HG02973 (cell line): ENCODE data around the gene RIMS3.
"Not testable (repeated sequence)": the region's sequence is repeated elsewhere in the genome, so short reads cannot be mapped to it uniquely, and the experiment has no call there.

Experiments
- ATAC-seq: cut with Tn5 transposase; IDR thresholded peaks from one replicate; pipeline ENCODE4 v1.9.1; 2021; ENCODE audit warnings: moderate library complexity; ENCODE audit not compliant: unreplicated experiment

RIMS3 gene

GRCh38 chr1:40665335-40666171 is at the start of gene RIMS3:
RIMS3 (minus strand) TSS chr1:40665682; CDS start chr1:40641925, 23,757 bp downstream.
- ATAC-seq: peak; percentile 73

DNA sequence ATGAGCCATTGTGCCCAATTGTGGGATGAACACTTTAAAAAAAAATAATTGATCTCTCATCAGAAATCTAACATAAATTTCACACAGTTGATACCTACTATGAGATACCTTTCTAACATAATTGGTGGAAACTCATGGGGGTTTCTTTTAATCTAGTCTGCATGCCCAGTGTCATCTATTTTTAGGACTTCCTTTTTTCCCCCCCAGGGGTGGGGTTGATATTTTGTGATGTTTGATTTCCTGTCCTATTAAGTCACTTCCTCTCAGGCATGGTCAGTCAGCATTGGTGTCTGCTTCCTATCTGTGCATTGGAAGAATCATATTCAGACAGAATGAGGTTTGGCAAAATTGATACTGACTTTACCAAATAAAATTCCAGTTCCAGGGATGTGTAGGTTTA is 47.5 kb upstream of the RIMS3 start:
- ATAC-seq: no peak

GRCh38 chr1:40712405-40712944 is 47.0 kb upstream of the RIMS3 start:
- no peak for ATAC-seq

GRCh38 chr1:40711465-40712404 is 46.3 kb upstream of the RIMS3 start:
- no peak for ATAC-seq

- ATAC-seq: no peak
Measured at GRCh38 chr1:40710581-40711315, 45.3 kb upstream of the RIMS3 start.

- no peak for ATAC-seq
Measured at GRCh38 chr1:40709802-40710278, 44.4 kb upstream of the RIMS3 start.

GRCh38 chr1:40709100-40709801 is 43.8 kb upstream of the RIMS3 start:
- peak; percentile 77 for ATAC-seq

- ATAC-seq: peak; percentile 64
Measured at GRCh38 chr1:40708750-40709099, 43.2 kb upstream of the RIMS3 start.

- ATAC-seq: no peak
Measured at GRCh38 chr1:40706626-40707025, 41.1 kb upstream of the RIMS3 start.

GRCh38 chr1:40704817-40705733 is 39.6 kb upstream of the RIMS3 start:
- no peak for ATAC-seq

DNA sequence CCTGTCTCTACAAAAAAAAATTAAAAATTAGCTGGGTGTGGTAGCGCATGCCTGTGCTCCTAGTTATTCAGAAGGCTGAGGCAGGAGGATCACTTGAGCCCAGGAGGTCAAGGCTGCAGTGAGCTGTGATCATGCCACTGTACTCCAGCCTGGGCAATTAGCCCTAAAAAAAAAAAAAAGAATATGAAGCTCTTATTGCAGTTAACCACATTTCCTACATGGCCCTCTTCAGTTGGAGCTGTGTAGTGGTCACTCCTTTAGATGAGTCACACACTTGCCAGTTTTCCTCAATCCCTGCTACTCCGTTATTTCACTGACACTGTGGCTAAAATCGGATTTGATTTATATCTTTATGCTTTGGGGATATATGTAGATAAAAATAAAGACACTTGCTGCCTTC is 37.8 kb upstream of the RIMS3 start:
- ATAC-seq: no peak

- ATAC-seq: not testable (repeated sequence)
Measured at GRCh38 chr1:40702810-40703209, 37.3 kb upstream of the RIMS3 start.

DNA sequence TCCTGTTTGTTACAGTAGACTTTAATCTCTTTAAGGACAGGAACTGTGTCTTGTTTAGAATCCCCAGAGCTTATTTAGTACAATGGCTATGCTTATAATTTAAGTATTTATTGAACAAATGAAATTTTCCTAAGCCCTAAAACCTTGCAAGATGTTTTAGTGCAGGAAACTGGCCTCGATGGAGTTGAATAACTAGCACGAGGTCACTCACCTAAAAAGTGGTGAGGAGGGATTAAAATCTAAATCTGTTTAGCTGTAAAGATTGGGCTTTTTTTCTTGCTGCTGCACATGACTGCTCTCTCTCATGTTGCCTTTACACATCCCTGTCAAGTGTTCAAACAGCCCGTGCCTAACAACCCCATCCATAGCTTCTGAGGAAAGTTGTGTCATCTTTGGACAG is 36.2 kb upstream of the RIMS3 start:
- ATAC-seq: no peak

DNA sequence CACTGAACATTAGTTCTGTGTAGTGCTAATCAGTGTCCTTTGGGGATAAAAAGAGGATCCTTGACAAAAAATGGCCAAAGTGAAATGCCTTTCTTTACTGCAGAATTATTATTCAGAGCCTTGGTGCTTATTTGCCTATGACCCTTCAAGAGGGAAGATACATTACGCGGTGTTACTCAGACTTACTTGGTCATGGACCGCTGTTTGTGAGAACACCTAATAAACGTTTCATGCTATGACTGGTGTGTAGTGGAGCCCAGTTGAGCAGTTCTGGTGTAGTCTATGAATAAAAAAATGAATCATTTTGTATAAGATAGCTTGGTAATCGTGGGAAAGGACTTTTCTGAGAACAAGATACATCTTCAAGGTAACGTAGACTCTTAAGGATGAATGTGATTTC is 34.3 kb upstream of the RIMS3 start:
- ATAC-seq: peak; percentile 82

DNA sequence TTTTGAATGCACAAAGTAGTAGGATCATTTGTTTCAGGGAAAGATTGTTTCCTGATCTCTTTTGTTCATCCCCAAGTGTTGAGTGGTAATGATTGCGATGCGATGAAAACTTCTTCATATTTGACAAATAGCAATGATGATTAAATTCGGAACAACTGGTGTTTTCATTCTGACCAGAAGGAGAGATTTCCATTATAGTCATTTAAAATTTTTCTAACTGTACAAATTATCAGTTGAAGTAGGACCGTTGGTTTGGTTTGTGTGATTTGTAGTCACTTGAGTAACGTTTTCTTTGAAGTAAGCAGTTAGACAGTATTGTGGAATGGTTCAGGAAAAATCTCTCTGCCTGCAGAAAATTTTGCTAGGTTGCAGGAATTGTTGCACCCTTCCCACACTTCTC is 32.0 kb upstream of the RIMS3 start:
- ATAC-seq: no peak

DNA sequence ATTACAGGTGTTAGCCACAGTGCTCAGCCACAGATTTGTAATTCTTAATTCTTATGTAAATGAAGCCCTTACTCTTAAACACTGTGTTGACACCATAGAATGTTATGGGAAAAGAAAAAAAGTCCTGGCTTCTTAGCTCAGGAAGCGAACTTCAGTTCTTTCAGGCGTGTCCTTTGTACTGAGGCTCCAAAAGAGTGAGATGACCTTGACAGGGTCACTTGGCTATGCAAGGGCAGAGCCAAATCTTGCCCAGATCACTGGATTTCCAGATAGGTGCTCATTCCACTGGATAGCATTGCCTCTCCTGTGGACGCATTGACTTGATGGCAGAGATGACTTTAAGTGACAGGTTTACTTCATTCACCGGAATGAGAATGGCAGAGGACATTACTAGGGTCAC is 30.8 kb upstream of the RIMS3 start:
- no peak for ATAC-seq

DNA sequence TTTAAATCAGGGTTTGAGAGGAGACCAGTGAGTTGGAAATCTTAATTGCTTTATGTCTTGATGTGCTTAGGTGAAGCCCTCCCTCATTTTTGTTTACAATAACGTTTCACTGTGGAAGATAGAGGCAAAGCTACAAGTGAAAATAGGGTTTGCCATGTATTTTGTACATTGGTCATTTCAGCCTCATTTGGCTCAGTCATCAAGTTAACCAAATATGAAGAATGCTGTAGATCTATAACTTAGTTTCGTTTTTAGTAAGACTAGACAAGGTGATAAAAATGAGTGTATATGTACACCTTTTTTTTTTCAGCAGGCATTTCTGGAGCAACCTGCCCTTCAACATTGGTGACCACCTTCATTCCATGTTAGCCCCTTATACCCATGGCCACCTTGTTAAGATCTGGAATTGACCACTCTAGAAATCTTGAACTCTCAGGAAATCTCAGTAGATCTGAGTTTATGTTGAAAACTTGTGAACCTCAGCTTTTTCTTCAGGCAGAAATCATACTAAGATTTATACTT is 28.9 kb upstream of the RIMS3 start:
- no peak for ATAC-seq

DNA sequence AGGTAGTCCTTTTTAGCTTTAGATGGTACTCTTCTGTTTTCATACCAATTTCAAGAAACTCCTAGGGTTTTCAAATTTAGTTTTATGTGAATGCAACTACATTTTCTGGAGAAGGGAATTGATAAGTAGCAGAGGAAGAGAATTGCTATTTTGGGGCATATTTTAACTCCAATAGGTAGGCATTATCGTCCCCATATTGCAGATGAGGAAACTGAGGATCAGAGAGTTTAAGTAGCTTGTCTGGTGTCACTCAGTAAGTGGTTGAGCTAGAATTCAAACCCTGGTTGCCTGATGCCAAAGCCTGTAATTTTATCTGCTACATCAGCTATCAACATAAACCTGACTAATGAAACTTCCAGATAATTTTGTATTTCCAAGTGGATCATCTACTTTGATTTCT is 27.9 kb upstream of the RIMS3 start:
- no peak for ATAC-seq

DNA sequence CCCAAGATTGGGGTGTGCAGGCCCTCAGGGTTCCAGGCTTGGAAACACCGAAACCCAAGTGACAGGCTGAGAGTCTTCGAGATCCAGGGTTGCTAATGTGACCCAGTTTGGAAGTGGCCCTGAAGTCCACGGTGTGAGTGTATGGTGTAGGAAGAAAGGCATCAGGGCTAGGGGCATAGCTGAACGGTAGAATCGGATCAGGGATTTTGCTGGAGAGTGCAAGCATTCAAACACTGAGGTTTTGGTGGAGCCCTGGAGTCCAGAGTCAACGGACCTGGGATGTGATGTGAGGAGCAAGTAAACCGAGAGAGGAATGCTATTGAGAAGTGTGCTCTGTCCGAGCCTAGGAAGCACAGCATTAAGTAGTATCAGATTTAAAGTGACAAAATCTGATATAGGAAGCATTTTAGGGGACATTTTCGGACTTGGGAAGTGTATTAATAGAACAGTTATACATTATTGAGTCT is 27.0 kb upstream of the RIMS3 start:
- no peak for ATAC-seq
